Measurements from ENCODE around the gene DICER1. TPM values are rescaled to one million over a fixed set of nuclear protein-coding genes. Genes with fewer than 3 reads are reported as not detected.

The DICER1 gene
- total RNA-seq, 1 experiment from 2014 or later, result 32.7 TPM

GRCh38 chr14:95151561-95151960 is 5.8 kb downstream of the DICER1 start:
- Histone ChIP-seq H3K4me1 (ENCODE audit: control insufficient read depth, insufficient read depth, low read length) (peaks cover 16% of the 10 kb centered on the region), H3K27me3 (ENCODE audit: control insufficient read depth, insufficient read depth, low read length) (no peaks in the 10 kb centered on the region), H3K4me3 (ENCODE audit: low read depth in 2 of 2, low read length in 2 of 2) (no peak overlapping the region), H3K9me3 (ENCODE audit: control insufficient read depth, insufficient read depth, low read depth, low read length) (no peaks in the 10 kb centered on the region), H3K36me3 (ENCODE audit: control insufficient read depth, insufficient read depth, low read length) (peaks cover 4% of the 10 kb centered on the region; the same call in 1 of the 2 replicates), H3K27ac (ENCODE audit: low read length) (no peak overlapping the region)
- intact Hi-C loops (cut with micrococcal nuclease; ENCODE audit: unreplicated experiment), result no loop called here
- no peak for DNase-seq (ENCODE audit: low read depth, low spot score)
- ATAC-seq, result no peak
- in situ Hi-C loops (cut with HindIII; ENCODE audit: low pct_unique_long_range_greater_than_20kb, low sequenced_read_pairs), result no loop called here
- TF ChIP-seq TCF7L2 (IDR thresholded peaks at IDR 0.05; ENCODE audit: low read depth, low read length) (no peak), REST (IDR thresholded peaks at IDR 0.05; ENCODE audit: insufficient read depth in 1 of 2, low read depth in 2 of 2, low read length in 1 of 2) (no peak), CTCF (IDR thresholded peaks at IDR 0.05) (no peak), POLR2AphosphoS5 (IDR thresholded peaks at IDR 0.05; ENCODE audit: low read depth, low read length) (no peak), SIN3A (IDR thresholded peaks at IDR 0.05; ENCODE audit: borderline replicate concordance, insufficient read depth, low read depth, low read length) (no peak)
- BruUV-seq (replicated peaks), result no TSS peak
- ChIA-PET POLR2A (no interaction called here), CTCF (no interaction called here)

- CTCF ChIA-PET, result no interaction called here
- Histone ChIP-seq H3K9me3 (ENCODE audit: control insufficient read depth, insufficient read depth, low read depth, low read length) (no peaks in the 10 kb centered on the region; the same call in 1 of the 2 replicates), H3K36me3 (ENCODE audit: control insufficient read depth, insufficient read depth, low read length) (0 out of 2 replicates have a peak, but pooled peaks cover under 1% of the 10 kb centered on the region), H3K4me3 (ENCODE audit: low read depth in 2 of 2, low read length in 2 of 2) (no peak overlapping the region), H3K27me3 (ENCODE audit: control insufficient read depth, insufficient read depth, low read length) (no peaks in the 10 kb centered on the region), H3K4me1 (ENCODE audit: control insufficient read depth, insufficient read depth, low read length) (peaks cover 16% of the 10 kb centered on the region), H3K27ac (ENCODE audit: low read length) (no peak overlapping the region)
- in situ Hi-C loops (cut with HindIII; ENCODE audit: low pct_unique_long_range_greater_than_20kb, low sequenced_read_pairs) (no loop called here), intact Hi-C loops (cut with micrococcal nuclease; ENCODE audit: unreplicated experiment) (no loop called here)
- DNase-seq (ENCODE audit: low read depth, low spot score), result no peak
- TF ChIP-seq POLR2AphosphoS5 (IDR thresholded peaks at IDR 0.05; ENCODE audit: low read depth, low read length), result no peak
- TF ChIP-seq REST (IDR thresholded peaks at IDR 0.05; ENCODE audit: insufficient read depth in 1 of 2, low read depth in 2 of 2, low read length in 1 of 2), result no peak
- TF ChIP-seq CTCF (IDR thresholded peaks at IDR 0.05), result no peak
- TF ChIP-seq SIN3A (IDR thresholded peaks at IDR 0.05; ENCODE audit: borderline replicate concordance, insufficient read depth, low read depth, low read length), result no peak
- TF ChIP-seq TCF7L2 (IDR thresholded peaks at IDR 0.05; ENCODE audit: low read depth, low read length), result no peak
- POLR2A ChIA-PET, result no interaction called here
- BruUV-seq (replicated peaks), result no TSS peak
- no peak for ATAC-seq
Observed at GRCh38 chr14:95150910-95151309, 6.4 kb downstream of the DICER1 start.
